ENCODE results near the gene RAPGEF4. TPM values are rescaled to one million over a fixed set of nuclear protein-coding genes. Genes with fewer than 3 reads are reported as not detected.
A peak's percentile ranks its signal among the peaks of the same experiment; 100 is the strongest.

RAPGEF4 gene
- total and polyA plus RNA-seq, 2 of the 13 experiments (the other 11 are each of a cell fraction or from before 2014, with no cell fraction given) = 0.78 to 0.91 TPM

DNA sequence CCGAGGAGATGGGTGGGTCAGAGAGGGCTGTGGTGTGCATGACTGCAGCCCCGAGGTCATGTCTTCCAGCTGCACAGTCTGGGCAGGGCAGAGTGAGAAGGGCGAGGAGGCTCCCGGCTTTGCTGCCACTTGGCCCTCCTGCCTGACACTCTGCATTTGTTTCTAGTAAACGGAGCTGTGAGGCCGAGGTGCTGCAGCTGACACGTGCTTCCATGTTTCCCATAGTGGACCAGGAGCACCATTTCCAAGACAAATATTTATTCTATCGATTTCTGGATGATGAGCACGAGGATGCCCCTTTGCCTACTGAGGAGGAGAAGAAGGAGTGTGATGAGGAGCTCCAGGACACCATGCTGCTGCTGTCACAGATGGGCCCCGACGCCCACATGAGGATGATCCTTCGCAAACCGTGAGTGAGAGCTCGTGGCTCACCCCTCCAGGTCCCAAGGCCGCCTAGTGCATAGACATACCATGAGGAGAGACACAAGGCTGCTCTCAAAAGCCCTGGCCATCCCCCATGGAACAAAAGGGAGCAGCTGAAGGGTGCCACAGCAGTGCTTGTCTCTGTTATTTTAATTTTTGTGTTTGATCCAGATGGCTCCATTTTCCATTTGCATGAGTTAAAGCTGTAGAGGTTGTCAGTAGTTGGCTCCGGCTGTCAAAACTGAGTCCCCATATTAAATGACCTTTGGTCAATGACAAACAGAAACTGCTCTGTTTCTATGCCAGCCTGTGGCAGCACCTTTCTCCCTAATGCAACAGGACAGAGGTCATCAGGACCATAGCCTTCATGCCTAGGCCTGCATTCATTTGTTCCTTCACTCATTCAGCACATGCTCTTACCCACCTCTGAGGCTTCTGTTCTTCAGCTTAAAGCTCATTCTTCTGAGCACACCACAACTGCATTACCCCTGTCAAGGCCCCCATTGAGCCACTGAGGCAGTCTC, 231.7 kb downstream of the RAPGEF4 start (continued):
- TF ChIP-seq, protein P1, sequence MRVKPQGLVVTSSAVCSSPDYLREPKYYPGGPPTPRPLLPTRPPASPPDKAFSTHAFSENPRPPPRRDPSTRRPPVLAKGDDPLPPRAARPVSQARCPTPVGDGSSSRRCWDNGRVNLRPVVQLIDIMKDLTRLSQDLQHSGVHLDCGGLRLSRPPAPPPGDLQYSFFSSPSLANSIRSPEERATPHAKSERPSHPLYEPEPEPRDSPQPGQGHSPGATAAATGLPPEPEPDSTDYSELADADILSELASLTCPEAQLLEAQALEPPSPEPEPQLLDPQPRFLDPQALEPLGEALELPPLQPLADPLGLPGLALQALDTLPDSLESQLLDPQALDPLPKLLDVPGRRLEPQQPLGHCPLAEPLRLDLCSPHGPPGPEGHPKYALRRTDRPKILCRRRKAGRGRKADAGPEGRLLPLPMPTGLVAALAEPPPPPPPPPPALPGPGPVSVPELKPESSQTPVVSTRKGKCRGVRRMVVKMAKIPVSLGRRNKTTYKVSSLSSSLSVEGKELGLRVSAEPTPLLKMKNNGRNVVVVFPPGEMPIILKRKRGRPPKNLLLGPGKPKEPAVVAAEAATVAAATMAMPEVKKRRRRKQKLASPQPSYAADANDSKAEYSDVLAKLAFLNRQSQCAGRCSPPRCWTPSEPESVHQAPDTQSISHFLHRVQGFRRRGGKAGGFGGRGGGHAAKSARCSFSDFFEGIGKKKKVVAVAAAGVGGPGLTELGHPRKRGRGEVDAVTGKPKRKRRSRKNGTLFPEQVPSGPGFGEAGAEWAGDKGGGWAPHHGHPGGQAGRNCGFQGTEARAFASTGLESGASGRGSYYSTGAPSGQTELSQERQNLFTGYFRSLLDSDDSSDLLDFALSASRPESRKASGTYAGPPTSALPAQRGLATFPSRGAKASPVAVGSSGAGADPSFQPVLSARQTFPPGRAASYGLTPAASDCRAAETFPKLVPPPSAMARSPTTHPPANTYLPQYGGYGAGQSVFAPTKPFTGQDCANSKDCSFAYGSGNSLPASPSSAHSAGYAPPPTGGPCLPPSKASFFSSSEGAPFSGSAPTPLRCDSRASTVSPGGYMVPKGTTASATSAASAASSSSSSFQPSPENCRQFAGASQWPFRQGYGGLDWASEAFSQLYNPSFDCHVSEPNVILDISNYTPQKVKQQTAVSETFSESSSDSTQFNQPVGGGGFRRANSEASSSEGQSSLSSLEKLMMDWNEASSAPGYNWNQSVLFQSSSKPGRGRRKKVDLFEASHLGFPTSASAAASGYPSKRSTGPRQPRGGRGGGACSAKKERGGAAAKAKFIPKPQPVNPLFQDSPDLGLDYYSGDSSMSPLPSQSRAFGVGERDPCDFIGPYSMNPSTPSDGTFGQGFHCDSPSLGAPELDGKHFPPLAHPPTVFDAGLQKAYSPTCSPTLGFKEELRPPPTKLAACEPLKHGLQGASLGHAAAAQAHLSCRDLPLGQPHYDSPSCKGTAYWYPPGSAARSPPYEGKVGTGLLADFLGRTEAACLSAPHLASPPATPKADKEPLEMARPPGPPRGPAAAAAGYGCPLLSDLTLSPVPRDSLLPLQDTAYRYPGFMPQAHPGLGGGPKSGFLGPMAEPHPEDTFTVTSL (CRISPR knock-in tag; IDR thresholded peaks at IDR 0.05; ENCODE audit: borderline replicate concordance) = peak; percentile 63
- TF ChIP-seq MZF1 (CRISPR knock-in tag; IDR thresholded peaks at IDR 0.05; ENCODE audit: borderline replicate concordance) = no peak
- TF ChIP-seq ATF6 (CRISPR knock-in tag; conservative IDR thresholded peaks at IDR 0.05) = no peak
- 0 out of 2 replicates have a peak, but pooled peaks have one; percentile 23 for TF ChIP-seq THAP7 (CRISPR knock-in tag; IDR thresholded peaks at IDR 0.05)
- TF ChIP-seq, protein P2, sequence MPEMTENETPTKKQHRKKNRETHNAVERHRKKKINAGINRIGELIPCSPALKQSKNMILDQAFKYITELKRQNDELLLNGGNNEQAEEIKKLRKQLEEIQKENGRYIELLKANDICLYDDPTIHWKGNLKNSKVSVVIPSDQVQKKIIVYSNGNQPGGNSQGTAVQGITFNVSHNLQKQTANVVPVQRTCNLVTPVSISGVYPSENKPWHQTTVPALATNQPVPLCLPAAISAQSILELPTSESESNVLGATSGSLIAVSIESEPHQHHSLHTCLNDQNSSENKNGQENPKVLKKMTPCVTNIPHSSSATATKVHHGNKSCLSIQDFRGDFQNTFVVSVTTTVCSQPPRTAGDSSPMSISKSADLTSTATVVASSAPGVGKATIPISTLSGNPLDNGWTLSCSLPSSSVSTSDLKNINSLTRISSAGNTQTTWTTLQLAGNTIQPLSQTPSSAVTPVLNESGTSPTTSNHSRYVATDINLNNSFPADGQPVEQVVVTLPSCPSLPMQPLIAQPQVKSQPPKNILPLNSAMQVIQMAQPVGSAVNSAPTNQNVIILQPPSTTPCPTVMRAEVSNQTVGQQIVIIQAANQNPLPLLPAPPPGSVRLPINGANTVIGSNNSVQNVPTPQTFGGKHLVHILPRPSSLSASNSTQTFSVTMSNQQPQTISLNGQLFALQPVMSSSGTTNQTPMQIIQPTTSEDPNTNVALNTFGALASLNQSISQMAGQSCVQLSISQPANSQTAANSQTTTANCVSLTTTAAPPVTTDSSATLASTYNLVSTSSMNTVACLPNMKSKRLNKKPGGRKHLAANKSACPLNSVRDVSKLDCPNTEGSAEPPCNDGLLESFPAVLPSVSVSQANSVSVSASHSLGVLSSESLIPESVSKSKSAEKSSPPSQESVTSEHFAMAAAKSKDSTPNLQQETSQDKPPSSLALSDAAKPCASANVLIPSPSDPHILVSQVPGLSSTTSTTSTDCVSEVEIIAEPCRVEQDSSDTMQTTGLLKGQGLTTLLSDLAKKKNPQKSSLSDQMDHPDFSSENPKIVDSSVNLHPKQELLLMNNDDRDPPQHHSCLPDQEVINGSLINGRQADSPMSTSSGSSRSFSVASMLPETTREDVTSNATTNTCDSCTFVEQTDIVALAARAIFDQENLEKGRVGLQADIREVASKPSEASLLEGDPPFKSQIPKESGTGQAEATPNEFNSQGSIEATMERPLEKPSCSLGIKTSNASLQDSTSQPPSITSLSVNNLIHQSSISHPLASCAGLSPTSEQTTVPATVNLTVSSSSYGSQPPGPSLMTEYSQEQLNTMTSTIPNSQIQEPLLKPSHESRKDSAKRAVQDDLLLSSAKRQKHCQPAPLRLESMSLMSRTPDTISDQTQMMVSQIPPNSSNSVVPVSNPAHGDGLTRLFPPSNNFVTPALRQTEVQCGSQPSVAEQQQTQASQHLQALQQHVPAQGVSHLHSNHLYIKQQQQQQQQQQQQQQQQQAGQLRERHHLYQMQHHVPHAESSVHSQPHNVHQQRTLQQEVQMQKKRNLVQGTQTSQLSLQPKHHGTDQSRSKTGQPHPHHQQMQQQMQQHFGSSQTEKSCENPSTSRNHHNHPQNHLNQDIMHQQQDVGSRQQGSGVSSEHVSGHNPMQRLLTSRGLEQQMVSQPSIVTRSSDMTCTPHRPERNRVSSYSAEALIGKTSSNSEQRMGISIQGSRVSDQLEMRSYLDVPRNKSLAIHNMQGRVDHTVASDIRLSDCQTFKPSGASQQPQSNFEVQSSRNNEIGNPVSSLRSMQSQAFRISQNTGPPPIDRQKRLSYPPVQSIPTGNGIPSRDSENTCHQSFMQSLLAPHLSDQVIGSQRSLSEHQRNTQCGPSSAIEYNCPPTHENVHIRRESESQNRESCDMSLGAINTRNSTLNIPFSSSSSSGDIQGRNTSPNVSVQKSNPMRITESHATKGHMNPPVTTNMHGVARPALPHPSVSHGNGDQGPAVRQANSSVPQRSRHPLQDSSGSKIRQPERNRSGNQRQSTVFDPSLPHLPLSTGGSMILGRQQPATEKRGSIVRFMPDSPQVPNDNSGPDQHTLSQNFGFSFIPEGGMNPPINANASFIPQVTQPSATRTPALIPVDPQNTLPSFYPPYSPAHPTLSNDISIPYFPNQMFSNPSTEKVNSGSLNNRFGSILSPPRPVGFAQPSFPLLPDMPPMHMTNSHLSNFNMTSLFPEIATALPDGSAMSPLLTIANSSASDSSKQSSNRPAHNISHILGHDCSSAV (CRISPR knock-in tag; IDR thresholded peaks at IDR 0.05; ENCODE audit: borderline replicate concordance) = no peak
- TF ChIP-seq CCDC6 (CRISPR knock-in tag; IDR thresholded peaks at IDR 0.05) = no peak
- TF ChIP-seq, protein P3, sequence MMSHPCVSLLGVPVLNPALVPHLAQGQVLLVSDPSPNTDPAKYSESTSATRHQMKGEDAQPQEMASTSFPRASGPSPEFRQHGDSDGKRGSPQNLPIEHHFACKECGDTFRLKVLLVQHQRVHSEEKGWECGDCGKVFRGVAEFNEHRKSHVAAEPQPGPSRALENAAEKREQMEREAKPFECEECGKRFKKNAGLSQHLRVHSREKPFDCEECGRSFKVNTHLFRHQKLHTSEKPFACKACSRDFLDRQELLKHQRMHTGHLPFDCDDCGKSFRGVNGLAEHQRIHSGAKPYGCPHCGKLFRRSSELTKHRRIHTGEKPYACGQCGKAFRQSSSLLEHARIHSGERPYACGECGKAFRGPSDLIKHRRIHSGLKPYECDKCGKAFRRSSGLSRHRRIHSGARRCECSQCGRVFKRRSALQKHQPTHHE (CRISPR knock-in tag; IDR thresholded peaks at IDR 0.05; ENCODE audit: borderline replicate concordance) = no peak
- TF ChIP-seq HDAC2 (CRISPR knock-in tag; IDR thresholded peaks at IDR 0.05) = no peak; the same call in 1 of the 2 replicates

All from HepG2 (cell line).